ENCODE results near the gene ISM1. TPM values are rescaled to one million over a fixed set of nuclear protein-coding genes. Genes with fewer than 3 reads are reported as not detected.

The ISM1 gene
- total RNA-seq, 1 donor from 2014 or later: 4.1 TPM

GRCh38 chr20:13250251-13250650 is 29.2 kb downstream of the ISM1 start:
- Histone ChIP-seq H3K4me1 (peaks cover 10% of the 10 kb centered on the region), H3K36me3 (no peaks in the 10 kb centered on the region), H3K4me3 (no peak overlapping the region), H3K27ac (no peak overlapping the region), H3K9me3 (no peaks in the 10 kb centered on the region), H3K27me3 (no peaks in the 10 kb centered on the region)
- TF ChIP-seq CTCF (IDR thresholded peaks at IDR 0.05): no peak
- intact Hi-C loops (cut with DNase I): no loop called here
- ATAC-seq: no peak
- DNase-seq: no peak

GRCh38 chr20:13251106-13251903 is 30.2 kb downstream of the ISM1 start:
- ATAC-seq: peak; percentile 36
- intact Hi-C loops (cut with DNase I): no loop called here
- no peak for DNase-seq

GRCh38 chr20:13251904-13252297 is 30.8 kb downstream of the ISM1 start:
- H3K27me3 ChIP-seq: no peaks in the 10 kb centered on the region
- no peak overlapping the region for H3K27ac ChIP-seq
- DNase-seq: no peak
- peaks cover 10% of the 10 kb centered on the region for H3K4me1 ChIP-seq
- H3K9me3 ChIP-seq: no peaks in the 10 kb centered on the region
- no peaks in the 10 kb centered on the region for H3K36me3 ChIP-seq
- no peak overlapping the region for H3K4me3 ChIP-seq
- TF ChIP-seq CTCF (IDR thresholded peaks at IDR 0.05): no peak
- intact Hi-C loops (cut with DNase I): no loop called here
- no peak for ATAC-seq

More at GRCh38 chr20:13251106-13251903, 30.2 kb downstream of the ISM1 start:
- Histone ChIP-seq H3K4me1 (peaks cover 10% of the 10 kb centered on the region), H3K4me3 (no peak overlapping the region), H3K36me3 (no peaks in the 10 kb centered on the region), H3K27ac (no peak overlapping the region), H3K27me3 (no peaks in the 10 kb centered on the region), H3K9me3 (no peaks in the 10 kb centered on the region)
- no peak for TF ChIP-seq CTCF (IDR thresholded peaks at IDR 0.05)

GRCh38 chr20:13255356-13255755 is 34.3 kb downstream of the ISM1 start:
- TF ChIP-seq CTCF (IDR thresholded peaks at IDR 0.05): no peak
- H3K27ac ChIP-seq: no peak overlapping the region
- H3K9me3 ChIP-seq: no peaks in the 10 kb centered on the region
- no peaks in the 10 kb centered on the region for H3K27me3 ChIP-seq
- H3K36me3 ChIP-seq: no peaks in the 10 kb centered on the region
- H3K4me1 ChIP-seq: no peaks in the 10 kb centered on the region
- H3K4me3 ChIP-seq: no peak overlapping the region
- DNase-seq: no peak
- intact Hi-C loops (cut with DNase I): no loop called here
- no peak for ATAC-seq

DNA sequence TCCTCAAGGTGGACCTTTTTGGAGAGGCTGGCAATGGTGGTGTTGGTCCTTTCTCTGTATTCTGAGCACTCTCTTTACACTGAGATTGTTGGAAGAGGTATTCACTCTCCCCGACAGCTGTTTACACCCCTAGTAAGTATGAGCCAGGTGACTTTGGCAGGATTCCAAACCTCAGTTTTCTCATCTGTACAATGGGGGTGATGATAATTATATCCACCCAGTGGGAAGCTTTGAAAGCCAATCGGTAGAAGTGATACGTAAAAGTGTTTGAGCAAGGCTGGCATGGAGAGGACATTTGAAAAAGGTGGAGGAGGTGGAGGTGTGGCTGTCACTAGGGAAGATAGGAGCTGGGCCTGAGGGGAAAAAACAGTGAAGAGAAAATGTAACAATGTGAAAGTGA is 35.5 kb downstream of the ISM1 start:
- Histone ChIP-seq H3K4me1 (no peaks in the 10 kb centered on the region), H3K27me3 (no peaks in the 10 kb centered on the region), H3K36me3 (no peaks in the 10 kb centered on the region), H3K9me3 (no peaks in the 10 kb centered on the region), H3K27ac (no peak overlapping the region), H3K4me3 (no peak overlapping the region)
- TF ChIP-seq CTCF (IDR thresholded peaks at IDR 0.05): no peak
- DNase-seq (no peak), ATAC-seq (no peak)
- intact Hi-C loops (cut with DNase I): no loop called here

Measured in upper lobe of right lung (tissue), 1 donor.